HG03457 (cell line): Measurements from ENCODE around the gene EIF3J.
"Not testable (repeated sequence)": the region's sequence is repeated elsewhere in the genome, so short reads cannot be mapped to it uniquely, and the experiment has no call there.

Experiments used
- ATAC-seq: cut with Tn5 transposase; IDR thresholded peaks from one replicate; pipeline ENCODE4 v1.9.1; 2021; ENCODE audit warnings: moderate number of reproducible peaks; ENCODE audit not compliant: unreplicated experiment

Gene EIF3J

GRCh38 chr15:44541282-44541958 lies 4.5 kb downstream of the EIF3J start:
- no peak for ATAC-seq

GRCh38 chr15:44542596-44542995 lies 5.6 kb downstream of the EIF3J start:
- no peak for ATAC-seq

- not testable (repeated sequence) for ATAC-seq
These were observed 7.8 kb downstream of the EIF3J start for GRCh38 chr15:44544745-44545144.

GRCh38 chr15:44545913-44546802 lies 9.2 kb downstream of the EIF3J start:
- no peak for ATAC-seq

GRCh38 chr15:44549152-44549551 lies 12.2 kb downstream of the EIF3J start:
- not testable (repeated sequence) for ATAC-seq

- ATAC-seq = no peak
These were observed 13.3 kb downstream of the EIF3J start for GRCh38 chr15:44550256-44550655.

GRCh38 chr15:44550734-44551133 lies 13.8 kb downstream of the EIF3J start:
- ATAC-seq = no peak

- ATAC-seq = no peak
These were observed 18.2 kb downstream of the EIF3J start for GRCh38 chr15:44554934-44555723.

- not testable (repeated sequence) for ATAC-seq
These were observed 24.0 kb downstream of the EIF3J start for GRCh38 chr15:44560926-44561325.

- no peak for ATAC-seq
These were observed 28.6 kb downstream of the EIF3J start for GRCh38 chr15:44565387-44566154.

- no peak for ATAC-seq
These were observed 29.2 kb downstream of the EIF3J start for GRCh38 chr15:44566155-44566540.

GRCh38 chr15:44568338-44568737 lies 31.4 kb downstream of the EIF3J start:
- ATAC-seq = no peak

- ATAC-seq = no peak
These were observed 32.4 kb downstream of the EIF3J start for GRCh38 chr15:44569316-44569715.

GRCh38 chr15:44570361-44570760 lies 33.4 kb downstream of the EIF3J start:
- no peak for ATAC-seq

- no peak for ATAC-seq
These were observed 36.4 kb downstream of the EIF3J start for GRCh38 chr15:44573386-44573785.

- ATAC-seq = no peak
These were observed 37.8 kb downstream of the EIF3J start for GRCh38 chr15:44574734-44575133.

GRCh38 chr15:44580105-44580504 lies 43.2 kb downstream of the EIF3J start:
- no peak for ATAC-seq

GRCh38 chr15:44584162-44584749 lies 47.3 kb downstream of the EIF3J start:
- ATAC-seq = no peak

GRCh38 chr15:44585633-44586032 lies 48.7 kb downstream of the EIF3J start:
- ATAC-seq = no peak

GRCh38 chr15:44588541-44588940 lies 51.6 kb downstream of the EIF3J start:
- no peak for ATAC-seq
